PC-9 (cell line): Measurements from ENCODE around the gene FRZB. TPM values are rescaled to one million over a fixed set of nuclear protein-coding genes. Genes with fewer than 3 reads are reported as not detected.

Experiments
- BruUV-seq: library from RNA; stranded (reverse); fragments of 400-500 nt; replicated peaks from 2 replicates; lab custom pipeline; 2021; lab: Mats Ljungman, UMichigan
- CTCF ChIA-PET: fragments of 300-600 bp; sonication (Branson Sonifier 250); formaldehyde crosslinking; loops from one replicate; lab custom pipeline; 2022; ENCODE audit warnings: antibody characterized with exemption; lab: Charles Lee
- POLR2A ChIA-PET: fragments of 300-600 bp; sonication (Branson Sonifier 250); formaldehyde crosslinking; loops from one replicate; lab custom pipeline; 2022; ENCODE audit warnings: antibody characterized with exemption; ENCODE audit not compliant: unreplicated experiment; lab: Charles Lee
- DNase-seq, 2 experiments: peaks; one replicate each; pipeline versions ENCODE4 v3.0.0 to v3.0.0-alpha.2; 2015 to 2022; ENCODE audit warnings: mixed read lengths in 1 of 2
- H2AFZ ChIP-seq: fragments of 200-600 bp; sonication (generic); 2 replicates; pipeline ENCODE4 v1.8.1; 2017; ENCODE audit warnings: antibody characterized with exemption
- H3F3A ChIP-seq: fragments of 200-600 bp; sonication (generic); 2 replicates; pipeline ENCODE4 v1.8.1; 2017; ENCODE audit warnings: antibody characterized with exemption, mild to moderate bottlenecking, low read depth; ENCODE audit not compliant: insufficient read depth
- H3K27ac ChIP-seq: fragments of 200-600 bp; sonication (generic); 2 replicates; pipeline ENCODE4 v1.6.1; 2016; ENCODE audit warnings: mixed run types
- H3K27me3 ChIP-seq: fragments of 200-600 bp; sonication (generic); 2 replicates; pipeline ENCODE4 v1.6.1; 2016; ENCODE audit warnings: low read depth, mixed run types; ENCODE audit not compliant: insufficient read depth
- H3K36me3 ChIP-seq: fragments of 200-600 bp; sonication (generic); 2 replicates; pipeline ENCODE4 v1.6.1; 2016; ENCODE audit warnings: low read depth, mixed run types
- H3K4me1 ChIP-seq: fragments of 200-600 bp; sonication (generic); replicated peaks from 2 replicates; pipeline ENCODE4 v1.6.1; 2016; ENCODE audit warnings: mixed run types; ENCODE audit not compliant: insufficient read depth
- H3K4me2 ChIP-seq: fragments of 200-600 bp; sonication (generic); 2 replicates; pipeline ENCODE4 v1.6.1; 2017; ENCODE audit warnings: mixed run types
- H3K4me3 ChIP-seq: fragments of 200-600 bp; sonication (generic); 2 replicates; pipeline ENCODE4 v1.6.1; 2016; ENCODE audit warnings: mixed run types
- H3K79me2 ChIP-seq: fragments of 200-600 bp; sonication (generic); 2 replicates; pipeline ENCODE4 v1.6.1; 2017; ENCODE audit warnings: low read depth, mixed run types
- H3K9me2 ChIP-seq: fragments of 200-600 bp; sonication (generic); 2 replicates; pipeline ENCODE4 v1.8.1; 2017; ENCODE audit warnings: mild to moderate bottlenecking; ENCODE audit not compliant: insufficient read depth
- H3K9me3 ChIP-seq: fragments of 200-600 bp; sonication (generic); 2 replicates; pipeline ENCODE4 v1.8.1; 2016; ENCODE audit warnings: low read depth; ENCODE audit not compliant: insufficient read depth
- H4K20me1 ChIP-seq: fragments of 200-600 bp; sonication (generic); 2 replicates; pipeline ENCODE4 v1.8.1; 2017; ENCODE audit not compliant: insufficient read depth
- CTCF ChIP-seq: fragments of 200-600 bp; sonication (generic); conservative IDR thresholded peaks from 2 replicates; pipeline ENCODE4 v1.6.1; 2017; ENCODE audit warnings: mixed run types, antibody characterized with exemption, mild to moderate bottlenecking, moderate library complexity
- EZH2 ChIP-seq: fragments of 200-600 bp; sonication (generic); IDR thresholded peaks from 2 replicates; pipeline ENCODE4 v1.8.0; 2017; ENCODE audit warnings: antibody characterized with exemption, low read depth
- intact Hi-C: fragments of 100-400 bp; cut with micrococcal nuclease; formaldehyde crosslinking; loops from one replicate; pipeline ENCODE4 v1.10.0; 2022; ENCODE audit not compliant: unreplicated experiment
- total RNA-seq: library from RNA; stranded (reverse); gene quantifications from 2 replicates; pipeline ENCODE4 v1.2.3, GENCODE V29; 2021

Gene FRZB
- total RNA-seq, 1 experiment from 2014 or later: 0.15 TPM

- Histone ChIP-seq H4K20me1 (no peaks in the 10 kb centered on the region), H2AFZ (no peak overlapping the region), H3K27me3 (no peaks in the 10 kb centered on the region), H3K79me2 (no peaks in the 10 kb centered on the region), H3K9me2 (no peaks in the 10 kb centered on the region), H3K36me3 (no peaks in the 10 kb centered on the region), H3K9me3 (no peaks in the 10 kb centered on the region), H3K27ac (no peak overlapping the region), H3K4me3 (no peak overlapping the region), H3F3A (peaks cover 18% of the 10 kb centered on the region; the same call in 1 of the 2 replicates), H3K4me1 (no peaks in the 10 kb centered on the region), H3K4me2 (no peak overlapping the region)
- DNase-seq: no peak
- no peak for TF ChIP-seq EZH2
- TF ChIP-seq CTCF: no peak
- CTCF ChIA-PET: interaction anchor here (0.7 kb wide), 1 partner anchor 120 kb away, joined by 7 read pairs; no protein-coding TSS in a partner anchor
- POLR2A ChIA-PET: interaction anchor here (0.6 kb wide), 2 partner anchors 9 to 1333 kb away, joined by 3 to 12 read pairs; no protein-coding TSS in a partner anchor
- intact Hi-C loops: no loop called here
- no TSS peak for BruUV-seq
These were observed 40.0 kb upstream of the FRZB start for GRCh38 chr2:182906454-182906853.

GRCh38 chr2:182904844-182905243 lies 38.4 kb upstream of the FRZB start:
- Histone ChIP-seq H3K9me3 (no peaks in the 10 kb centered on the region), H4K20me1 (no peaks in the 10 kb centered on the region), H3K4me2 (no peak overlapping the region), H2AFZ (no peak overlapping the region), H3K9me2 (no peaks in the 10 kb centered on the region), H3F3A (peaks cover 18% of the 10 kb centered on the region; the same call in 1 of the 2 replicates), H3K27ac (no peak overlapping the region), H3K4me3 (no peak overlapping the region), H3K27me3 (no peaks in the 10 kb centered on the region), H3K36me3 (no peaks in the 10 kb centered on the region), H3K4me1 (no peaks in the 10 kb centered on the region), H3K79me2 (no peaks in the 10 kb centered on the region)
- TF ChIP-seq EZH2 (no peak), CTCF (no peak)
- no TSS peak for BruUV-seq
- CTCF ChIA-PET: no interaction called here
- DNase-seq: no peak
- POLR2A ChIA-PET: no interaction called here
- intact Hi-C loops: loop anchor here (5.0 kb wide), 1 partner anchor 38 kb away; the partner anchor contains the start of gene FRZB

GRCh38 chr2:182903566-182903965 lies 37.1 kb upstream of the FRZB start:
- Histone ChIP-seq H3K4me3 (no peak overlapping the region), H3K27ac (no peak overlapping the region)

More at GRCh38 chr2:182903566-182903965, 37.1 kb upstream of the FRZB start:
- DNase-seq: no peak
- Histone ChIP-seq H3K9me2 (no peaks in the 10 kb centered on the region; the same call in 1 of the 2 replicates), H3K4me2 (no peak overlapping the region), H3K79me2 (no peaks in the 10 kb centered on the region), H3F3A (peaks cover 18% of the 10 kb centered on the region; the same call in 1 of the 2 replicates), H3K9me3 (no peaks in the 10 kb centered on the region), H4K20me1 (no peaks in the 10 kb centered on the region), H3K36me3 (no peaks in the 10 kb centered on the region), H3K27me3 (no peaks in the 10 kb centered on the region), H2AFZ (no peak overlapping the region), H3K4me1 (no peaks in the 10 kb centered on the region)
- intact Hi-C loops: loop anchor here (5.0 kb wide), 1 partner anchor 36 kb away; the partner anchor contains the start of gene FRZB
- ChIA-PET POLR2A (no interaction called here), CTCF (no interaction called here)
- TF ChIP-seq EZH2 (no peak), CTCF (no peak)
- BruUV-seq: no TSS peak
